Measurements from ENCODE around the gene RTN4R. TPM values are rescaled to one million over a fixed set of nuclear protein-coding genes. Genes with fewer than 3 reads are reported as not detected.
A peak's percentile ranks its signal among the peaks of the same experiment; 100 is the strongest.
"Not testable (repeated sequence)": the region's sequence is repeated elsewhere in the genome, so short reads cannot be mapped to it uniquely, and the experiment has no call there.

The RTN4R gene
- total RNA-seq, 1 donor from 2014 or later, result 0.79 TPM

GRCh38 chr22:20305894-20306645 lies 38.0 kb upstream of the RTN4R start:
- DNase-seq (ENCODE audit: low read depth in 2 of 2), result no peak

DNA sequence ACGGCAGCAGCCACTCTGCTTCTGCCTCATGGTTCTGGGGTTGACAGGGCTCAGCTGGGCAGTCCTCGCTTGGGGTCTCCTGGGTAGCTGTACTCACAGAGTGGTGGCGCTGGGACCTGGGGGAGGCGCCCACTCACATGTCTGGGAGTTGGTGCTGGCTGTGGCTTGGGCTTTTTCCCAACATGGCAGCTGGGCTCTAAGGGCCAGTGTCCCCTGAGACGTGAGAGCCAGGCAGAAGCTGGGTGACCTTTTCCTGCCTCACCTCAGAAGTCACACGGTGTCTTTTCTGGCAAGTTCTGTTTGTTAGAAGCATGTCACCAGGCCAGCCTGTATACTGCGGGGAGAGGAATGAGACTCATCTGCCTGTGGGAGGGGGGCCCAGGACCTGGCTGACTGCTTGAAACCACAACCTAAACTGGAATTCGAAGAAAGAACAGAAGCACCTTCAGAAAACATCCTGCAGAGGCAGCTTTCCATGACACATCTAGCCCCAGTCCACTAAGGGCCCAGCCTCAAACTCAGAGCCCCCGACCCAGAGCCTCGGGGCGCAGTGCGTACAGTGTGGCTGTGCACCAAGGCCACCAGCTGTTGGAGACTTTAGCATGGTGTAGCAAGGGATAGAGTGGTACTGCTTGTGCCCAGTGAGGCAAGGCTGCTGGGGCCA lies 37.2 kb upstream of the RTN4R start:
- not testable (repeated sequence) for DNase-seq (ENCODE audit: low read depth in 2 of 2)

GRCh38 chr22:20304646-20305045 lies 36.5 kb upstream of the RTN4R start:
- DNase-seq (ENCODE audit: low read depth in 2 of 2), result no peak

- not testable (repeated sequence) for DNase-seq (ENCODE audit: low read depth in 2 of 2)
These were observed 35.1 kb upstream of the RTN4R start for GRCh38 chr22:20303229-20303534.

GRCh38 chr22:20302438-20303228 lies 34.5 kb upstream of the RTN4R start:
- DNase-seq (ENCODE audit: low read depth in 2 of 2), result no peak

GRCh38 chr22:20299746-20300136 lies 31.6 kb upstream of the RTN4R start:
- DNase-seq (ENCODE audit: low read depth in 2 of 2), result peak; percentile 48 to 59

- peak; percentile 66 to 74 for DNase-seq (ENCODE audit: low read depth in 2 of 2)
These were observed 31.0 kb upstream of the RTN4R start for GRCh38 chr22:20298803-20299745.

- no peak for DNase-seq (ENCODE audit: low read depth in 2 of 2)
These were observed 30.1 kb upstream of the RTN4R start for GRCh38 chr22:20298110-20298802.

DNA sequence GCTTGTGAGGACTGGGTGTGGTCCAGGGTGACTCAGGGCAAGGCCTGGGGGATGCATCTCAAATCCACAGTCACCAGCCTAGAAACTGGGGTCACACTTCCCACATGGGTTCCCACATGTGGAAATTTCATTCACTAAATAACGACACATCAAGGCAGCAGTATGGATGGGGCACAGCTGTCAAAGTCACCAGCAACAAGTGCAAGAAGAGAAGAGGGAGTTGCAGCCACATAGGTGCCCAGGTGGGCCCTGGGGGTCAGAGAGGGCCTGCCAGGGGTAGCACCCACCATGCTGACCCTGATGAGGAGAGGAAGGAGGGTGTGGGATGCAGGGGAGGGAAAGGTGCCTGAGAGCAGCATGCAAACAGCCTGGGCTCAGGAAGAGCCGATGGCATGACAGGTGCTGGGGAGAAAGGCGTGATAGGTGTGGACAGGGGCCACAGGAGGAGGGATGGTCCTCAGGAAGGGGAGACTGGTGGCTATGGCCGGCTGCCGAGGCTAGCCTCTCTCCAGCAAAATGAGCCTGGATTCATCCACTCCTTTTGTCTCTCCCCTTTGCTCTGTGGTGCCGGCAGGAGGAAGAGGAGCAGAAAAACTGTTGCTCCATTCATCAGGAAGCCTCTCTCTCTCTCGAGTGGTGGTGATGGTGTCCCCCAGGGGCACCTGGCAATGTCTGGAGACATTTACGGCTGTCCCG lies 29.4 kb upstream of the RTN4R start:
- DNase-seq (ENCODE audit: low read depth in 2 of 2), result no peak

DNA sequence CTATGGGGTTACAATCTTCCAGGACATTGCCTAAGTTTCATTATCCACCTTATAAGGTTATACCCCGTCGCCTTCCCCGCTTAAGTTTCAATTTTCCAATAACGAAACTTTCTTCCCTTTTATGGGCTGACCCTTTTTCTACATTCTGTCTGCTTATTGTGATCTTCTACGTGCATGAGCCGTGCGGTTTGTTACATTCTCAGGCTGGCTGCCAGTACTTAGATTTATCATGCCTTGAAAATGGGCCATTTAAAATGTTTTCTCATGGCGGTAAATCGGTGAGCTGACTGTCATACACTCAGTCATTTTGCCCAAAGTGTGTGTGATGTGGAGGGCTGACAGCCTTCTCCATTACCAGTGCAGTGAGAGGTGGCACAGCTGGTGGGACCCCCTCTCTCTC lies 28.5 kb upstream of the RTN4R start:
- DNase-seq (ENCODE audit: low read depth in 2 of 2), result no peak

DNA sequence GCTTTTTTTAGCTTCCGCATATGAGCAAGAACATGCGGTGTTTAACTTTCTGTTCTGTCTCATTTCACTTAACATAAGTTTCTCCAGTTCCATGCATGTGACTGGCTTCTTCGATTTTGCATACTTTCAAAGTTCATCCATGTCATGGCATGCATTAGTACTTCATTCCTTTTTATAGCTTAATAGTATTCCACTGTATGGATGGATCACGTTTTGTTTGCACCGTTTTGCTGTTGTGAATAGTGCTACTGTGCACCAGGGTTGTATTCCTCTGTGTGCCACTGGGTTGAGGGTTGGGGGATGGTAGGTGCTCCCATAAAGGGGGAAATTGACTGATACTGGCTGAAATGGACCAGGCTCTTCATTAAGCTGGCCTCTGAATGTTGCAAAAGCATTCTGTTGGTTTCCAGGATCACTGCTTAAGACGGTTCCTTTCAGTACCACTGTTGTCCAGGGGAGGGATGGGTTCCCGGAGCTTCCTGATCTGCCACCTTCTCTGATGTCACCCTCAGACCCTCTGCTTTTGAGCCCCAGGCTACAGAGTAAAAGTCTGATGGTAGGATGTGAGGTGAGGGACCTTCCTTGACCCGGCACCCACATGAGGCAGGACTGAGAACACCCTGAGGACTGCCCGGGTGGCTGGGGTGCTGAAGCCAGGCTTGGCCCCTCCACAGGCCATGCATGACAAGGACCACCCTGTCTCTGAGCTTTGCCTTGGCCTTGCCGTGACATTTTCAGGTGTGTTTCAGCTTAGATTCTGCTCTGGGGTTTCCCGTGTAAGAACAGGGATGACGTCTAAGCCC lies 27.3 kb upstream of the RTN4R start:
- no peak for DNase-seq (ENCODE audit: low read depth in 2 of 2)

DNA sequence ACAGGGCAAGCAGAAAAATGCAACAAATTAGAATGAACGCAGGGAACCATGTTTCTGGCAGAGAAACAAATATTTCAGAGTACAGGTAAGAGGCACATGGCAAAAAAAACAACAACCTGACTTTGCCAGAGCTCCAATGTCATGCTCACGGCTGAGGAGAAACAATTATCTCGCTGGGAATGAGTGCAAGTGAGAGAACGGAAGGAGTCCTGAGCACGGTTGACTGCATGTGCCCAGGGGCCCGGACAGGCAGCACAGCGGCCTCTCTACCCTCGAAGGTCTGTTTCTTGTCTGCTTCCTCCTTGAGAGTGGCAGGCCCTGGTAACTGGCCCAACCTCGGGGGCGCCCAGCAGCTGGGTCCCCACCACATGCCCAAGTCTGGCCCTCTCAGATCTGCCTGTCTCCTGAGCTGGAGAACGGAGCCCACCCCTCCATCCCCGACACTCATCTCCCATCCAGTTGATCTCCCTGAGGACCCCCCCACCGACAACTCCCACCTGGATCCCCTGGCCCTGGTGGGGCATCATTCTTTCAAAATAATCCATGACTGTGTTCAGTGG lies 24.6 kb upstream of the RTN4R start:
- DNase-seq (ENCODE audit: low read depth in 2 of 2), result no peak

- no peak for DNase-seq (ENCODE audit: low read depth in 2 of 2)
These were observed 24.0 kb upstream of the RTN4R start for GRCh38 chr22:20292108-20292507.

DNA sequence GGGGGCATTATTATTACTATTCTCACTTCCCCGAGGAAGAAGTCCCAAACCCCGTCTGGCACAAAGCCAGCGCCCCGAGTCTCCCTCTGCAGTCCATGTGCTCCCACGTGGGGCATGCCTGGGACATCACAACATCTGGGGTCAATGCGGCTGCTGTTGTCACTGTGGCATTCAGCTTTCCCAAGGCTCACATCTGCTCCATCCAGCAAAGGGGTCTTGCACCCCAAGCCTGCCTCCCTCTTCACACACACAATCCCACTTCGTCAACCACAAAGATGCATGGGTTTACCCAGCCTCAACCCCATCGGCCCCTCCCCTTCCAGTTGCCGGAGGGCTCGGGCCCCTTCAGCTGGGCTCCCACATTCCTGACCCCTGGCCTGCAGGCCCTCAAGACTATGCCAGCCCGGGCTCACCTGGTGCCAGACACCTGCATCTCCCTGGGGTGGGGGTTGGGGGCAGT lies 23.5 kb upstream of the RTN4R start:
- no peak for DNase-seq (ENCODE audit: low read depth in 2 of 2)

DNA sequence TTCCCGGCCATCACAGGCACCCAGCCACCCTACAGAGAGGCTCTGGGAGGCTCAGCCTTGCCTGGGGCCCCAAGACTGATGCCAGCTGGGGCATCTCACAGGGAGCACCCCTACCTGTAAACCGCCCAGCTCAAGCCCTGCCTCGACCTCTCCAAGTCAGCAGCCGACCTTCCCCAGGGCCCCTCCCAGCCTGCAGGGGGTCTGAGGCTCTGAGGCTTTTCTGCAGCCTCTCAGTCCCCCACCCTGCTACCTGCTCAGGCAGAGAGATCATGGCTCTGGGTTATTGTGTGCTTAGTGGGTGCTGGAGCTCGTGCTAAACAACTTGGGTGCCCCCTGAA lies 23.1 kb upstream of the RTN4R start:
- no peak for DNase-seq (ENCODE audit: low read depth in 2 of 2)

DNA sequence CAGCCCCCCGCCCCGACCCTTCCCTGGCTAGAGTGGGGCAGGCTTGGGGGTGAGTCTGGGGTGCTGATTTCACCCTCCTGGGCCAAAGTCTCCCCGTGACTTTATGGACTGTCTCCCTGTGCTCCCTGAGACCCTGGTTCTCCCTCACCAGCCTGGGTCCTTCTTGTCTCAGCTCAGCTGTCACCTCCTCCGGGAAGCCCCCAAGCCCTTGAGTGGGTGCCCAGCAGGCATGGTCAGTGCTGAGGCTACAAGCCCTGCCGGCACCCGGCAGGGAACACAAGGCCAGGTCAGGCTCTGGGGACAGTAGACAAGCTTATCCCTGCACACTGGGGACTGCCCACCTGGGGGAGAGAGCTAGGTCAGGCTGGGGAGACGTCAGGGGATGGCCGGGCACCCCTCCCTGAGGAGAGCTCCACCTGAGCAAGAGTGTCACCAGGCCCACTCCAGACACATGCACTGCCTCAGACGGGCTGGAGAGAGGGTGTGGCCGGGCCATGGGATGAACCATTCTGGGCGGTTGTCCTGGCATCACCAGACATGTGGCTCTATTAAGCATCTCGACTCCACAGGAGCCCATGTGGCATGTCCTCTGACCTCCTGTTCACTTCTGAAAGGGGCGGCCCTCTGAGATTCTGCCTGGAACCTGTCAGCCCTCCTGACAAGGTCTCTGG lies 22.6 kb upstream of the RTN4R start:
- DNase-seq (ENCODE audit: low read depth in 2 of 2), result no peak

DNA sequence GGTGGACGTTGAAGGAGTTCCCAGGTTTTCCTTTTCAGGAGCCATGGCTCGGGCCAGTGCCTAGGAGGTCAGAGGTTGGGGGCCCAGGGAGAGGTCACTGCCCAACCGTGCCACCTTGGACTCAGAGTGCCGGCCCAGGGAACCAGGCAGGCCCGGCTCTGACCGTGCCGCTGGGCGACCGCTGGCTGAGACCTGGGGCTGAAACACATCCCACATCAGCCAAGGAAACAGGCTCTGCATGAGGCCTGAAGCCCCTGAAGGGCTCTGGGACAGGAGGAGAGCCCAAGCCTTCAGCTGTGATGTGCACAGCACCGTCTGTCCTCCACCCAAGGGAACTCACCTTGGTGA lies 21.9 kb upstream of the RTN4R start:
- DNase-seq (ENCODE audit: low read depth in 2 of 2), result no peak

GRCh38 chr22:20289182-20290044 lies 21.3 kb upstream of the RTN4R start:
- DNase-seq (ENCODE audit: low read depth in 2 of 2), result not testable (repeated sequence)

Data from lung microvascular endothelial cell (primary cell).